ENCODE results near the gene STARD7. TPM values are rescaled to one million over a fixed set of nuclear protein-coding genes. Genes with fewer than 3 reads are reported as not detected.

Gene STARD7
- total RNA-seq, 1 donor from 2014 or later = 100 TPM

DNA sequence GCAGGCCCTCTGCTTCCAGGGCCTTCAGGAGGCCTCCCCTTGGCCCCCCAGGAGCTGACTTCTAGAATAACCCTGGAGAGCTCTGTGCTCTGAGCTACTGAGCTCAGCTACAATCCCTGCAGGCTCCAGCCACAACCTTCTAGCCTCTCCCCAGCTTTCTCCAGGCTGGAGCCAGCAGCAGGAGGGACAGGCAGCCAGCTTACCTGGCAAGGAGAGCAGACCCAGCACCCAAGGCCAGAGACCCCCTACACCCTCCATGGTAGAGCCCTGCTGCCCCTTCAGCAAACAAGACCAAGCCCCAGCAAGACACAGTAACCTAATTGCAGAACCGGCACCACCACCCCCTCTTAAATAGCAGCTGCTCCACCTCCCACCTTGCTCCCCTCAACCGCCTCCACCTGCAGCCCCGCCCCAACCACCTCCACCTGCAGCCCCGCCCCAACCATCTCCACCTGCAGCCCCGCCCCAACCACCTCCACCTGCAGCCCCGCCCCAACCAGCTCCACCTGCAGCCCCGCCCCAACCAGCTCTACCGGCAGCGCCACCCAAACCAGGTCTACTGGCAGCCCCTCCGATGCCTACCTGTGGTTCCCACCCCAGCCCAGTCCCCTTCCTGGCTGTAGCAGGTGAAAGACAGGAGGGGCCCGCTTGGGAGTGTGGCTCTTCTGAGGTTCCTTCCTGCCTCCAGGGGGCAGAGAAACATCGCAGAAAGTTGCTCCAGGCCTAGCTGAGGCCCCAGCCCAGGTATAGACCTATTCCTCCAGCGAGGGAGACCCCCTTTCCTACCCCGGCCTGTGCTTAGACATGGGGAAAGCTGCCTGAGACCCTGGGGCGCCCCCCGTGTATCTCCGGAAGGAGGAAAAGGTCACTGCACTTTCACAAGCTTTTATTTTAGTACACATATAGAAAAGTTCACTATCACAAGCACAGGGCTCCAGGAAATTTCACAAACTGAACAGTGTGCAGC lies 70.2 kb downstream of the STARD7 start, which contains the start of gene ASTL:
Gene ASTL (minus strand): TSS at position 324 of the 967 bp plus-strand sequence. CDS start 66 bp downstream, at position 258.
- H3K4me3 Mint-ChIP-seq (ENCODE audit: unreplicated experiment) = no peak within 1 kb of the TSS
- peaks cover 4% of the 10 kb centered on the region for H3K27me3 Mint-ChIP-seq (ENCODE audit: unreplicated experiment)
- no peak within 1 kb of the TSS for H3K27ac Mint-ChIP-seq (ENCODE audit: unreplicated experiment)
- DNase-seq = no peak
- H3K9me3 Mint-ChIP-seq (ENCODE audit: unreplicated experiment) = no peaks in the 10 kb centered on the region
- TF ChIP-seq, protein P1, sequence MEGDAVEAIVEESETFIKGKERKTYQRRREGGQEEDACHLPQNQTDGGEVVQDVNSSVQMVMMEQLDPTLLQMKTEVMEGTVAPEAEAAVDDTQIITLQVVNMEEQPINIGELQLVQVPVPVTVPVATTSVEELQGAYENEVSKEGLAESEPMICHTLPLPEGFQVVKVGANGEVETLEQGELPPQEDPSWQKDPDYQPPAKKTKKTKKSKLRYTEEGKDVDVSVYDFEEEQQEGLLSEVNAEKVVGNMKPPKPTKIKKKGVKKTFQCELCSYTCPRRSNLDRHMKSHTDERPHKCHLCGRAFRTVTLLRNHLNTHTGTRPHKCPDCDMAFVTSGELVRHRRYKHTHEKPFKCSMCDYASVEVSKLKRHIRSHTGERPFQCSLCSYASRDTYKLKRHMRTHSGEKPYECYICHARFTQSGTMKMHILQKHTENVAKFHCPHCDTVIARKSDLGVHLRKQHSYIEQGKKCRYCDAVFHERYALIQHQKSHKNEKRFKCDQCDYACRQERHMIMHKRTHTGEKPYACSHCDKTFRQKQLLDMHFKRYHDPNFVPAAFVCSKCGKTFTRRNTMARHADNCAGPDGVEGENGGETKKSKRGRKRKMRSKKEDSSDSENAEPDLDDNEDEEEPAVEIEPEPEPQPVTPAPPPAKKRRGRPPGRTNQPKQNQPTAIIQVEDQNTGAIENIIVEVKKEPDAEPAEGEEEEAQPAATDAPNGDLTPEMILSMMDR (IDR thresholded peaks at IDR 0.05; ENCODE audit: partially characterized antibody, unreplicated experiment) = no peak
- no peaks in the 10 kb centered on the region for H3K4me1 Mint-ChIP-seq (ENCODE audit: low read depth, unreplicated experiment)
- no peaks in the 10 kb centered on the region for H3K36me3 Mint-ChIP-seq (ENCODE audit: unreplicated experiment)

DNA sequence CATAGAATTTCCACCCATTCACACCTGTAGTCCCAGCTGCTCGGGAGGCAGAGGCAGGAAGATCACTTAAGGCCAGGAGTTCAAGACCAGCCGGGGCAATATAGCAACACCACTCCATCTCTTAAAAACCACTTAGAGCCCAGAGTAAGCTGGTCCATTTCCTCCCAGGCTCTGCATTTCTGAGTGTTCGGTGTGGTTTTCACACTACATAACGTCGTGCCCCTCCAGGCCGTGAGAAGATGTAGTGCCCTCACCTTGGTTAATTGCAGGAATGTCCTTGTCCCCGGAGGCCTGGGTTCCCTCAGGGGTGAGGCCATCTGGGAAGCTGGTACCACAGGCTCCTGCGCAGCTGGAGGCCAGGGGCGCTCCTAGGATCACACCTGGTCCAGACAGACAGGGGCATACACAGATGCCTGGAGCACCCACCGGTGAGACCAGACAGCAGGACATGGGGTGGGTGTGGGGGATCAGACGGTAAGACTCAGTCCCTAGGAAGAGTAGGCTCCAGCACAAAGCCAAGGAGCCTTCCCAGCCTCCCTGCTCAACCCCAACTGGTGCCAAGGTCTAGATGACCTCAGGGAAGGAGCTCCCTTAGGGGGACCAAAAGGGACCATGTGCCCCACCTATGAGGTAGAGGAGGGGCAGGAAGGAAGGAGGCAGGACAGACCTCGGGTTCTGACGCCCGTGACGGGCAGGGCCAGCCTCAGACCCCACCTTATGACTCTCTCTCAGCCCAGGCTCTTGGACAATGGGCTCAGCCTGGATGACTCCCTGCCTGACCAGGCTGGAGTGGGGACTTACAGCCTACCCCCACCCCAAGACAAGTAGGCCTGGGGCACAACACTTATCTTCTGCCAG lies 71.1 kb downstream of the STARD7 start:
- TF ChIP-seq, protein P1 (IDR thresholded peaks at IDR 0.05; ENCODE audit: partially characterized antibody, unreplicated experiment) = no peak
- Mint-ChIP-seq H3K27ac (ENCODE audit: unreplicated experiment) (no peak overlapping the region), H3K4me1 (ENCODE audit: low read depth, unreplicated experiment) (no peaks in the 10 kb centered on the region), H3K36me3 (ENCODE audit: unreplicated experiment) (no peaks in the 10 kb centered on the region), H3K9me3 (ENCODE audit: unreplicated experiment) (no peaks in the 10 kb centered on the region), H3K27me3 (ENCODE audit: unreplicated experiment) (peaks cover 1% of the 10 kb centered on the region), H3K4me3 (ENCODE audit: unreplicated experiment) (no peak overlapping the region)
- no peak for DNase-seq

DNA sequence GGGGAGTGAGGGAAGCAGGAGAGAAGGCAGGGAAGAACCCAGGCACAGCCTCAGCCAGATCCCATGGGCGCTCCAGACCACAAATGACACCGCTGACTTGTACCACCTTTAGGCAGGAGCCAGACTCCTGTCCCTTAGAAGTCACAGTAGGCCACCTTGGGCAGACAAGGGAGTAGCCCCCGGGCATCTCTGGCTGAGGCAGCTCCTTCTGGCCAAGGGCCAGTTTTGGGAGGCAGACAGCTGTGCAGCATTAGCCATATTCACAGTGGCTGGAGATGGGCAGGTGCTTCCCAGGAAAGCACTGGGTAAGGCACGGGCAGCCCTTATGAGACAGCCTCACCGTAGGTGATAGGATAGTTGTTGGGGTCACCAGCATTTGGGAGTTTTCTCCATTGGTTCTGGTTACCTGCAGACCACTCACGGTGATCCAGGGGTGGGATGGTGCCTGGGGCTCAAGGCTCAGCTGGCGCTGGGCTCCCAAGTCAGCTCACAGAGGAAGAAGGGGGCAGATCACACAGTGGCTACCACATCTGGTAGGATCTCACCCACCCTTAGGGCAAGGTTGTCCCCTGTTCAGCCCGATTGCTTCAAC lies 72.4 kb downstream of the STARD7 start:
- no peak overlapping the region for H3K27ac Mint-ChIP-seq (ENCODE audit: unreplicated experiment)
- no peak for DNase-seq
- H3K4me3 Mint-ChIP-seq (ENCODE audit: unreplicated experiment) = no peak overlapping the region
- no peaks in the 10 kb centered on the region for H3K27me3 Mint-ChIP-seq (ENCODE audit: unreplicated experiment)
- no peaks in the 10 kb centered on the region for H3K36me3 Mint-ChIP-seq (ENCODE audit: unreplicated experiment)
- TF ChIP-seq, protein P1 (IDR thresholded peaks at IDR 0.05; ENCODE audit: partially characterized antibody, unreplicated experiment) = no peak
- H3K4me1 Mint-ChIP-seq (ENCODE audit: low read depth, unreplicated experiment) = no peaks in the 10 kb centered on the region
- no peaks in the 10 kb centered on the region for H3K9me3 Mint-ChIP-seq (ENCODE audit: unreplicated experiment)

DNA sequence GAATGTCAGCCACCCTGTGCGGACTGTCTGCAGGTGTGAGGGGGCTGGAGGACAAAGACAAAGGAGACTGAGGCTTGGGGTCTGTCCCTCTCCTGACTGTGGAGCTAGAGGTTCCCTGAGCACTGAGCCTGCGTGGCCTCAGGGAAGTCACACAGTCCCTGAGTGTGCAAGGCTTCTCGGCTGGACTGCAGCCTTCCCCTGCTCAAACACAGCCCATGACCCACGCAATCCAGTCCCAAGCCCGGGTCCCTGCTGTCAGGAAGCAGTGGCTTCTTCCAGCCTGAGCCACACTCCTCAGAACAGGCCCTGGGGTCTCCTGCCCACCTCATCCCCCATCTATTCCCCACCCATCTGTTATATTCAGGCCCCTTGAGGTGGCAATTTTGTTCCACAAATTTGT lies 73.0 kb downstream of the STARD7 start:
- H3K4me1 Mint-ChIP-seq (ENCODE audit: low read depth, unreplicated experiment) = no peaks in the 10 kb centered on the region
- H3K4me3 Mint-ChIP-seq (ENCODE audit: unreplicated experiment) = no peak overlapping the region
- H3K27me3 Mint-ChIP-seq (ENCODE audit: unreplicated experiment) = no peaks in the 10 kb centered on the region
- no peak overlapping the region for H3K27ac Mint-ChIP-seq (ENCODE audit: unreplicated experiment)
- H3K36me3 Mint-ChIP-seq (ENCODE audit: unreplicated experiment) = no peaks in the 10 kb centered on the region
- H3K9me3 Mint-ChIP-seq (ENCODE audit: unreplicated experiment) = peaks cover 2% of the 10 kb centered on the region
- no peak for DNase-seq
- TF ChIP-seq, protein P1 (IDR thresholded peaks at IDR 0.05; ENCODE audit: partially characterized antibody, unreplicated experiment) = no peak
